T-helper 2 cell treated with Interferon-gamma antibody and Interleukin-4, amounts not matched to agents 100 ng/mL and 5 ng/mL, for 36 hours (primary cell): Measurements from ENCODE around the gene GUCY2C. TPM values are rescaled to one million over a fixed set of nuclear protein-coding genes. Genes with fewer than 3 reads are reported as not detected.

Experiments
- intact Hi-C: fragments of 100-400 bp; cut with micrococcal nuclease; formaldehyde crosslinking; loops from one replicate; pipeline ENCODE4 v1.15.1; 2023
- total RNA-seq: library from RNA; stranded (reverse); gene quantifications from 2 replicates; pipeline ENCODE4 v1.2.3, GENCODE V29; 2022

GUCY2C gene
- total RNA-seq, 1 donor from 2014 or later, result not detected

DNA sequence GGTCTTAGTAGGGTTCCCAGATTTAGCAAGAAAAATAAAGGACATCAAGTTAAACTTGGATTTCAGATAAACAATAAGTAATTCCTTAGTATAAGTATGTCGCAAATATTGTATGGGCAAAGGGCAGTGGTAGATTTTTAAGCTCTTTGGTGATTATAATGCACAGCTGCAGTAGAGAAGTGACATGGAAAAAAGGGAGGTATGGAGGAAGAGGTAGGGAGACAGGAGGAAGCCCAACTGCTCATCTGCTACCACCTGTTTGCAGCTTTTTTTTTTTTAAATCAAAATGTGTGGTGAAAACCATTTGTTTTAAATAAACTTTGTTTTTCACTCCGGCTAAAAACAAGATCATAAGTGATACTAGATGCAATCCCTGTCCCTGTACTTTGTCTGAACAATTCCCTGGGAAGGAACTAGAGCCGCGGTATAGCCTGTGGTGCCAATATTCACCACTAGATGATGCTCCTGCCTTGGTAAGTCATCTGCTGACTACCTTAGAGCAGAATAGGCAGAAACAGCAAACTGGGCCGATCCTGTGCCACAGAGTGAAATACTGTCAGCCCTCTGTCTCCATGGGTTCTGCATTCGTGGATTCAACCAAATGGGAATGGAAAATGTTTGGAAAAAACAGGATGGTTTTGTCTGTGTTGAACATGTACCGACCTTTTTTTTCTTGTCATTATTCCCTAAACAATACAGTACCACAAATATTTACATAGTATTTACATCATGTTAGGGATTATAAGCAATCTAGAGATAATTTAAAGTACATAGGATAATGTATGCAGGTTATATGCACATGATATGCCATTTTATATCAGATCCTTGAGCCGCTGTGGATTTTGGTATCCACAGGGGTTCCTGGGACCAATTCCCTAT, 66.3 kb downstream of the GUCY2C start:
- intact Hi-C loops, result loop anchor here (1.0 to 10.0 kb wide), 4 partner anchors 34 to 595 kb away; partner anchors contain the start of gene RERG

DNA sequence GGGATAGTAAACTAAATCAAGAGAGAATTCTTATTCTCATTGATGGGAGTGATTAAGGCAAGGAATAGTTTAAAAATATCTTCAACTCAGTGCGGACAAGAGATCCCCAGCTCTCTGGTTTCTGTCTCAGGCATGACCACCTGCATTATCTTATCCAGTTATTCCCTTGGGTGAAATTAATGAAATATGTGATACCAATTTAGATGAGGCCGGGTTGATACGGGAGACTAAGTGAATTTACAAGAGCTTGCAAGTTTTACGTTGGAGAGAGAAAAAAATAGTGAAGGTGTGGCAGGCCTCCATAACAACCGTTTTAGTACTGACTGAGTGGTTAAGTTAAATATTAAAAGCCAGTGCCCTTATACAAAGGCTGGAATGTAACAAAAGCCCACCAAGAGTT, 67.6 kb downstream of the GUCY2C start:
- intact Hi-C loops, result no loop called here

DNA sequence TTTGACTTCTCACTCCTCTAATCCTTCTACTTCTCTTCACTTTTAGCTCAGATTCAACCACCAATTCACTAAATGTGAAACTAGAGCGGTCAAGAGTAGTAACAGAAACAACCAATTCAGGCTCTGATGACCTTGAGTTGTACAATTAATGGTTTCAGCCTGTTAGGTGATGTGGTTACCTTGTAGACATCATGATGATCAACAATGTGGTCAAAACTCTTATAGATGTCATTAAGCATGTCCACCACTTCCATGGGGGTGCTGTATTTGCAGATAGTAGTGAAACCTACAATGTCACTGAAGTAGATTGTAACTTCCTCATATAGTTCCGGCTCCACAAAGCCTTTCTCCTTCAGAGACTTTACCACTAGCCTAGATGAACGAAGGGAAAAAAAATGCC, 74.6 kb downstream of the GUCY2C start:
- intact Hi-C loops, result no loop called here

DNA sequence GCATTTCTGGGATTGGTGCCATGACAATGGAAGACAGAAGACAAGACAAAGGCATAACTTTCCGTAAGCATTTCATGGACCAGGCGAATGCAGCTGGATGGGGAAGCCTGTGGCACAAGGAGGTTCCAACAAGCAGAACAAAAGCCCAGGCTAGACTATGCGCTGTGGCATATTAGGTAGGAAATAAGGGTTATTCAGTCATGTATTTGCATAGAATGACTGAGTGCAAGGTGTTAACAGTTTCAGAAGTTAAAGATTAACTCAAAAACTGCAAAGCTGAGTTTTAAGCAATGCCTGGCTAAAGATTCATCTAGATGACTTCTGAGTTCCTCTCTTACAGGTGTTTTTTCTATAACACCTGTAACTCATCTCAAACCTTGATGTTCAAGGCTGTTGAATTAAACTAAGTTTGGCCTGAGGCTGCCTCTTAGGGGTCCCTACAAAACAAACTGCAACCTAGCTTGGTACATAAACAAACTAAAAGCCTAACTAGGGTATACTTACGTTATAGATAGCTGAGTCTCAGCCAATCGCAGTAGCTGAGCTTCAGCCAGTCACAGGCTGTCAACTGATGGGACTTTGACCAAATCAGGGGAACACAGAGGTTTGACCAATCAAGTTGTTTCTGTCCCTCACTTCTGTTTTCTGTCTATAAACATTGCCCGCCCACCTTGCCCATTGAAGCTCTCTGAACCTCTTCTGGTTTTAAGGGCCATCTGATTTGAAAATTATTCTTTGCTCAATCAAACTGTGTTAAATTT, 76.5 kb downstream of the GUCY2C start:
- intact Hi-C loops, result loop anchor here (1.0 kb wide), 1 partner anchor 382 kb away; no protein-coding TSS in a partner anchor

DNA sequence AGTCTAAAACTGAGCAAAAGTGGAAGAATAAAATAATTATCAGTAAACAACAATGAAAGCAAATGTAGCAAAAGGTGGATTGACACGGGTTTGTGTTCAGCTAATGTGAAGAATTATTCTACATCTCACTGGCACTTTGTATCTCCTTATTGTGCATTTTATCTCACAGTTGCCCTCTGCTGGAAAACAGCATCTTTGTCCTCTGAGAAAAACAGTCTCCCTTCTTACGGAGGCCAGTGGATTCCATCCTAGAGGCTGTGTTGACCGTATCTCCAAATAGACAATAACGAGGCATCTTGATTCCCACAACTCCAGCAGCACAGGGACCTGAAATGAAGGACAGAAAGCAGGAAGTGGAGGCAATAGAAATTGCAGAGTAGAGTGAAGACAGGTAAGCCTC, 77.4 kb downstream of the GUCY2C start:
- intact Hi-C loops, result loop anchor here (1.0 kb wide), 1 partner anchor 381 kb away; no protein-coding TSS in a partner anchor

DNA sequence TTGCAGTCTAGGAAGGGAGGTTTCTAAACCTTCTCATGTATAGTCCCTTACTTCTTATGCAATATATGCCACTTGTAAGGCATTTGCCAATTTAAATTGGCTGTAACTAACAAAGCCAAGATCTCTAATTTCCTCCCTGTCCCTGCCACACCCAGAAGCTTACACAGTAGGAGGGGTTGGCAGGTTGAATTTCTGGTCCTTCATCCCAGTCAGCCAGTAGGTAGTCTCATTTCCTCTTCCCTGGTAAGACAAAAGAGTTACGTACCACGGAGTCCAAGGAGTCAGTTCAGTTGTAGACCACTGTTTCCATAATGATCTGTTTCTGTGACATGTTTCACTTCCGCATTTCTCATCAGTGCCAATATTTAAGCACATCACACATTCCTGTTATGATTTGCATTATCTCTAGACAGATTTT, 81.7 kb downstream of the GUCY2C start:
- intact Hi-C loops, result no loop called here

DNA sequence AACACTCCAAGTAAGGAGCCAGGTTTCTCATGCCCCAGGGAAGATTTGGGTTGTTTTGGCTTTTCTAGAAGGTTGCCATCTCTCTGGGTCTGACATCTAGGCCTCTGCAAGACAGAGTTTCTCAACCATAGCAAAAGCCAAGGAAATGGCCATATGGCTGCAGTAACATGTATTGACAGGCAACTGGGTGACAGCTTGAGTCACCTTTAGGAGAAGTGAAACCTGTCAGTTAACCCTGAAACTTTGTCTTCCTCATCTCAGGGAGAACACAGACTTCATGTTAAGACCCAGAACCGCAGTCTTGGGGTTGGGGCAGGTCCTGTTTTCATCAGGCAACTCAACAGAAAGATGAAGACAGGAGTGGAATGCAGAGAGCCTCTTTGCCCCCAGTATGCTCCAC, 82.7 kb downstream of the GUCY2C start:
- intact Hi-C loops, result no loop called here

DNA sequence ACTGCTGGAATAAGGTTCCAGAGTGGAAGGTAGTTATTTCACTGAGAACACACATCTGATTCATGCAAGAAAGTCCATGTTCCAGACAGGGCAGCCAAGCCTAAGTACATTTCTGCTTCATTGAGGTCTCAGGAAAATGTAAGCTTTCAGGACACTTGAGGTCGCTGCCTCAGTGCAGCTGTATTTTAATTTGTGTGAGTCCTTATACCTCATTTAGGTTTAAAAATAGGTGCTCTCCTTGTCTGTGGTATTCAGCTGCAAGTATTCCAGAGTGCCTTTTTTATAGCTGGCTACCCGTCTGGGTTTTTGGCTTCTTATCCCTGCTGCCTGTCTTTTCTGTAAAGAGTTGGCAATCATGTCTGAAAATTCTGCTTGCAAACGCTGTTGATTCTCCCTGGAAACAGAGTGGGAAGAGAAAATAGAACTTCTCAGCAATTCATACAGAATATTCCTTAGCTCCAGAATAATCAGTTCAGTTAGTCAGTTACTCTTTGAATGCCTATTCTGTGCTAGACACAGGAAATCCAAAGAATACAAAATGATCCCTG, 83.4 kb downstream of the GUCY2C start:
- intact Hi-C loops, result no loop called here

DNA sequence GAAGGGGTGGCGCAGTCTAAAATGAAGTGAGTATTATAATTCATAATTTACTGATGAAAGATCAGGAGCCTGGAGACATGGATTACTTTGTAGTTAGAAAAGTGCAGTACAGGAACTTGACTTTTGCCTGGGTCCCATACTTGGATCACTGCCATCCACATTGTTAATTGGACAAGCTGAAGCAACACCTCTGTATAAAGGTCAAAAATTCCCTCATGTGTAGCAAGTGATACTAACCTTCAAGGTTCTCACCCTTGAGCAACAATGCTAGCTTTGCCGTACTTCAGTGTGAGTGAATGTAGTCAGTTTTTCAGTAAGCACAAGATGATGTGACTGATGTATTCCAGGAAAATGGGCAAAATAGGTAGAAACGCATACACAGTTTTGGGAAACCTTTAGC, 84.1 kb downstream of the GUCY2C start:
- intact Hi-C loops, result no loop called here

DNA sequence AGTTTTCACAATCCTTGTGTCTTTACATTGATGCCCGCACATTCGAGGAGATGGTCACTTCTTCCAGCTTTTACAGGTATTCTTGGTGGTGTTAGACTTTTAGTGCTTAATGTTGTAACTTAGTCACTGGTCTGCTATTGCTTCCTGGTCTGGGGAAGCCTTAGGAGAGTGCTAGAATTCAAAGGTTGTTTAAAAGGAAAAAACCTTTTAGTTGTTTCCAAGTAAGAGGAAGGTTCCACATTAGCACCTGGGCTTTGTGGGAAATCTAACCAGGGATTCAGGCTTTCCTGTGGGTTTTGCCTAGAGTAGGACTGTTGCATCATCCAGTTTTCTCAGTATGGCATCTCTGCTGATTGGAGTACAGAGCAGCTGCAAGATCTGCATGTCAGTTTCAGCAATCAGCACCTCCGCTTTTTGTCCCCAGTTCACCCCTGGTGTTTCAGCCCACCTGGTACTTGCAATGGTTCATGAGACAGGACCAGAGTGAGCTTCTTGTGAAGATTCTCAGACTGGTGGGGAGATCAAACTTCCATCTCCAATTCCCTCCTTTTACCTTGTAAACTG, 84.7 kb downstream of the GUCY2C start:
- intact Hi-C loops, result no loop called here

DNA sequence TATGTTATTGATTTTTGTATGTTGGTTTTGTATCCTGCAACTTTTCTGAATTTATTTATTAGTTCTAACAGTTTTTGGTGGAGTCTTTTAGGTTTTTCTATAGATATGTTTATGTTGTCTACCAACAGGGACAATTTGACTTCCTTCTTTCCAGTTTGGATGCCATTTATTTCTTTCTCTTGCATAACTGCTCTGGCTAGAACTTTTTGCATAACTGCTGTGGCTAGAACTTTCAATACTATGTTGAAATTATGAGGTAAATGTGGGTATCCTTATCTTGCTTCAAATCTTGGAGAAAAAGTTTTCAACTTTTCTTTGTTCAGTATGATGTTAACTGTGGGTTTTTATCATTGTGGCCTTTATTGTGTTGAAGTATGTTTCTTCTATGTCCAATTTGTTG, 88.8 kb downstream of the GUCY2C start:
- intact Hi-C loops, result no loop called here

DNA sequence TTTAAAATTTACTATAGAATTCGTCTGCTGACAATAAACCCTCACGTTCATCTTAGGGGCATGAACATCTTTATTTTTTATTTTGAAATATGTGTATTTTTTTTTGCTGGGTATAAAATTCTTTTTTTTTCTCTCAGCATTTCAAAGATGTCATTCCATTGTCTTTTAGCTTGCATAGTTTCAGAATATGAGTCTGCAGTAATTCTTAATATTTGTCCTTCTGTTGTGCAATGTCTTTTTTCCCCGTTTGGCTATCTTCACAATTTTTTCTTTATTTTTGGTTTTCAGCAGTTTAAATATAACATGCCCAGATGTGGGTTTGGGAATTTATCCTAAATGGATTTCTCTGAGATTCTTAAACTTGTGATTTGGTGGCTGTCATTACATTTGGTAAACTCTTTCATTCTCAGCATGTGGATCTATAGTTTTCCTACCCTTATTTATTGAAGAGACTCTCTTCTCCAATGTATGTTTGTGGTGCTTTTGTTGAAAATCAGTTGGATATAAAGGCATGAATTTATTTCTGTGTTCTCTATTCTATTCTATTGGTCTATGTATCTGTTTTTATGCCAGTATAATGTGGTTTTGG, 90.9 kb downstream of the GUCY2C start:
- intact Hi-C loops, result no loop called here

DNA sequence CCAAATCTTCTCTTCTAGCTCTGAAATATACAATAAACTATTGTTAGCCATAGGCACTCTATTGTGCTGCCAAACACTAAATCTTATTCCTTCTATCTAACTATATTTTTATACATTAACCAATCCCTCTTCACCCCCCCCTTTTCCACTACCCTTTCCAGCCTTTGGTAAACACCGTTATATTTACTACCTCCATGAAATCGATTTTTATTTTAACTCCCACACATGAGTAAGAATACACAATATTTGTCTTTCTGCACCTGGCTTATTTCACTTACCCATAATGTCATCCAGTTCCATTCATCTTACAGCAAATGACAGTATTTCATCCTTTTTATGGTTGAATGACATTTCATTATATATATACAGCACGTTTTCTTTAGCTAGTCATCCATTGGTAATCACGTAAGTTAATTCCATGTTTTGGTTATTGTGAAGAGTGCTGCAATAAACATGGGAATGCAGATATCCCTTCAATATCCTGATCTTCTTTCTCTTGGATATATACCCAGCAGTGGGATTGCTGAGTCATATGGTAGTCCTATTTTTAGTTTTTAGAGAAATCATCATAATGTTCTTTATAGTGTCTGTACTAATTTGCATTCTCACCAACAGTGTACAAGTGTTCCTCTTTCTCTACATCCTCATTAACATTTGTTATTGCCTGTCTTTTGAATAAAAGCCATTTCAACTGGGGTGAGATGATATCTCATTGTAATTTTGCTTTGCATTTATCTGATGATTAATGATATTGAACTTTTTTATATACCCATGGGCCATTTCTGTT, 94.5 kb downstream of the GUCY2C start:
- intact Hi-C loops, result no loop called here

DNA sequence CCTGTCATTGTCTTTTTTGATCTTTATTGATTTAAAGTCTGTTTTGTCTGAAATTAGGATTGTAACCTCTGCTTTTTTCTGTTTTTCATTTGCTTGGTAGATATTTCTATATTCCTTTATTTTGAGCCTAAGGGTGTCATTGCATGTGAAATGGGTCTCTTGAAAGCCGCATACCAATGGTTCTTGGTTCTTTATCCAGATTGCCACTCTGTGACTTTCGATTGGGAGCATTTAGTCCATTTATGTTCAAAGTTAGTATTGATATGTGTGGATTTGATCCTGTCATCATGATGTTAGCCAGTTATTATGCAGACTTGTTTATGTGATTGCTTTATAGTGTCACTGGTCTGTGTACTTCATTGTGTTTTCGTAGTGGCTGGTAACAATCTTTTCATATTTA, 98.9 kb downstream of the GUCY2C start:
- intact Hi-C loops, result no loop called here

DNA sequence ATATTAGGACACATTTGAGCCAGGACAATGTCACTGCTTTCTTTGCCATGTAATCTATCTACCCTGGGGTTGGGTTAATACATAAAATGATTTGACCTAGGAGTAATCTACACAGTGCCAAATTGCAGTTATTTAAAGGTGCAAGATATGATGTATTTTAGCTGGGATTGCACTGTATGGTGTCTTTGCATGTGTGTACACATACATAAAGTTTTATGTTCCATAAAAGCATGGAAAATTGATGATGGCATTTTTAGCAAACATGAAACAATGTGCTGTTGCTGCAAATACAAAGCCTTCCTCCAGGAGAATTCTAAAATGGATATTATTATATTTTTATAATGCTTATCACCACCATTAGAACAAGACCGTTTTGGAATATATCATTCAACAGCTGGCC, 104.7 kb downstream of the GUCY2C start:
- intact Hi-C loops, result no loop called here

DNA sequence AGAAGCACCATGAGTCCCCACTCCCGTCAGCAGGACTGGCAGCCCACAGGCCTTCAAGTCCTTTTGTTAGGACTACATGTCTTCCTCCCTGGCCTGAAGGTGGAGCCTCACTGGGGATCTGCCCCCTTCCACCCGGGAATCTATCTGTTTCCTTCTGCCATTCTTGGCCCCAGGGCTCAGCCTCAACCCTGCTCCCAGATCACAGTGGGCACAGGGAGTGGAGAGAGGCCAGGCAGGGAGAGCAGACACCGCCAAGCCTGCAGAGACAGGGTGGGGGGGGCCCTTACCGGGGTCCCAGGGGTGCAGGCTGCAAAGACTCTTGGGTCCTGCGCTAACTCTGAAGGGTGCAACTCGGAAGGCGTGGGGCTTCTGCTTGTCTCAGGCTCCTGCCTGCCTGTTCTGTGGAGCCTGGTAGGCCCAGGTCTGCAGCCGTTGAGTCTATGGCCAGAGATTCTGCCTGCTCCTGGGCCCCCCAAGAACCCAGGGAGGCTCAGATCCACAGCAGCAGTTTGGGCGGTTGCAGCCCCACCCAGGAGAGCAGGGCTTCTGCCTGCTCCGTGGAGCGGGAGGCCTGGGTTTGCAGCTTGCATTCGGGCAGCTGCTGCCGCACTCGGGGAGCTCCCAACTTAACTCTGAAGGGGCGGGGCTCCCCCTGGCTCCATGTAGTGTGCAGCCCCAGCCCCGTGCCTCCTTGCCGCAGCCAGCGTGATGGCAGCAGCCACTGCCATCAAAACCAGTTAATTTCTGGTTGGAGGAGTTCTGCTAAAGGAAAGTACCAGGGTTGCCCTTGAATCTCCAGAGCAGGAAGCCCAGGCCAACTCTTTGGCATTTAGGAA, 107.0 kb downstream of the GUCY2C start:
- intact Hi-C loops, result no loop called here

DNA sequence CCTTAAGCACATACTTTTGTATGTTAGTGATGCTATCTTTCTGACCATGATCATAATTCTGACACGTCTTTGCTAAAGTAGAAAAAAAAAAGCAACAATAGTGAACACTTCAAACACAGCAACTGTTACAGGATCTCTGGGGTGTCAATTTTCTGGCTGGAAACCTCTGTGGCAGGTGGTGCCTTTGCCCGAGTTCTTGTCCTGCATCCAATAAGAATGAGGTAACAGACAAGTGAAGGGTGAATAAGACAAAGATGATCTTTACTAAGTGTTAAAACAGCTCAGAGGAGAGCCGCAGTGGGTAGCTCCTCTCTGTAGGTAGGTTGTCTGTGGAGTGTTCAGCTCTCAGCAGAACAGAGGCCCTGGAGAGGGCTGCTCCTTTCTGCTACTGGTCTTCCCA, 107.8 kb downstream of the GUCY2C start:
- intact Hi-C loops, result no loop called here

DNA sequence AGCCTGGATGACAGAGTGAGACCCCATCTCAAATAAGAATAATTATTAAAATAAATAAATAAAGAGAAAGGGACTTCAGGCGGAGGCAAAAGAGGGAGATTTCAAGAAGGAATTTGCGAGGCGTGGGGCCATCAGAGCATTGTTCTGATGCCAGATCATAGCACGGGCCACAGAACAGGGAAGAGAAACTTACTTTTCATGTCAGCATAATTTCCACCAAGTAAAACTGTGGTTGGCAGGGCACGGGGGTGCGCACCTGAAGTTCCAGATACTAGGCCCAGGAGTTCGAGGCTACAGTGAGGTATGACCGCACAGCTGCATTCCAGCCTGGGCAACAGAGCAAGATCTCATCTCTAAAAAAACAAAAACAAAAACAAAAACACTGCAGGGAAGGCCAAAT, 117.8 kb downstream of the GUCY2C start:
- intact Hi-C loops, result no loop called here

DNA sequence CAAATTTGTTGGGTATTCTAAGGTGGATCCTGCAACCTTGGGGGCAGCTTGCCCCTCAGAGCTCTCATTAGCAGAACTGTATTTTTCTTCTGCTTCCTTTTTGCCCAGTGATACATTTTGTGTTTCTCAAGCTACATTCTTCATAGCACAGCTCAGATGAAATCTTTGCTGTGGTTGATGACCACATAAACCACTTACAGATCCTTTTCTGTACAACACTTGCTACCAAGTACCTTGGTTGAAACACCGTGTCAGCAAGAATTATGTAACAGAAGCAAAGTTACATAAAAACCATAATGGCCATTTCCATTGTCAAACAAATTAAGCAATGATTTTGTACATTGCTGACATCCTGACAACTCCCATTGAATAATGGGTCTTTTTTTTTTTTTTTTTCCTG, 119.1 kb downstream of the GUCY2C start:
- intact Hi-C loops, result no loop called here

DNA sequence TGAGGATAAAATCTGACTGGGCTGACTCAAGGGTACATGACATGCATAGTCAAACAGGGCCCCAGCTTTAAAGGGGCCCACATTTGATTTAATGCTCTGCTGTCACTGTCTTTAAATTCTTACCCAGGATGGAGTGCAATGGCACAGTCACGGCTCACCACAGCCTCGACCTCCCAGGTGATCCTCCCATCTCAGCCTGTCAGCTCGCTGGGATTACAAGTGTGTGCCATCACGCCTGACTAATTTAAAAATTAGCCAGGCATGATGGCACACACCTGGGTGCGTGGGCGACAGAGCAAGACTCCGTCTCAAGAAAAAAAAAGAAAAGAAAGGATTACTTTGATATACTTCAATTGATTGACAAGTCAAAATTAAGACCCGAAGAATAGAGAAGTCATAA, 119.5 kb downstream of the GUCY2C start:
- intact Hi-C loops, result no loop called here
